A673 (cell line): ENCODE results near the gene MAP3K10.

Experiments
- EZH2 ChIP-seq: fragments of 200-600 bp; sonication (generic); IDR thresholded peaks from 2 replicates; pipeline ENCODE4 v1.6.1; 2017; ENCODE audit warnings: borderline replicate concordance, low read depth, mild to moderate bottlenecking, mixed read lengths, antibody characterized with exemption, low read length; ENCODE audit not compliant: poor library complexity, severe bottlenecking
- TF ChIP-seq, protein P1 (sequence below): fragments of 300-800, 200-600 bp; sonication (generic); conservative IDR thresholded peaks from 2 replicates; pipeline ENCODE4 v1.5.1; 2017; ENCODE audit warnings: low read depth, mild to moderate bottlenecking, antibody characterized with exemption, low read length, moderate library complexity, mixed read lengths

DNA sequence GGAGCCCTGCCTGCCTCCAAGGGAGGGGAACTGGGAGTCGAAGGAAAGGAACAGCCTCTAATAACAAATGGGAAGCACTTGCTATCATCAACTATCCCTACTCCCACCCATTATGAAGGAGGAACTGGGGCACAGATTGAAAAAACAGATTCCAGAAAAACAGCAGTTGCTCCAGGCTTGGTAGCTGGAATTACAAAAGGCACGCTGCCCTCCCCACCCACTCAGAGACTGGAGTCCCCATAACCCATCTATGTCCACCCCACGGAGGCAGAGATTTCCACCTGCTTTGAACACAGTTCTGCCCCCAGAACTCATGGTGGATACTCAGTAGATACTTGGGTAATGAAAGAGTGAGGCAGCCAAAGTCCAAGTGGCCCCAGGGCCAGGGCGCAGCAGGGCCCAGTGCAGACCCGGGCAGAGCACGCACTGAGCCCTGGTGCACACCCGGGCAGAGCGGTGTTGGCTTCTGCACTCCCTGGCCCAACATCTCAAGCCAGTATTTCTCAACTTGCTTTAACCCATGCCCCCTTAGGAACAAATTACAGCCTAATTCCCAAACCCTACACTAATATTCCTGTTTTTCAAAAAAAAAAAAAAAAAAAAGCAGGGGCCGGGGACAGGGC lies 54.4 kb downstream of the MAP3K10 start:
- no peak for TF ChIP-seq EZH2
- TF ChIP-seq, protein P1, sequence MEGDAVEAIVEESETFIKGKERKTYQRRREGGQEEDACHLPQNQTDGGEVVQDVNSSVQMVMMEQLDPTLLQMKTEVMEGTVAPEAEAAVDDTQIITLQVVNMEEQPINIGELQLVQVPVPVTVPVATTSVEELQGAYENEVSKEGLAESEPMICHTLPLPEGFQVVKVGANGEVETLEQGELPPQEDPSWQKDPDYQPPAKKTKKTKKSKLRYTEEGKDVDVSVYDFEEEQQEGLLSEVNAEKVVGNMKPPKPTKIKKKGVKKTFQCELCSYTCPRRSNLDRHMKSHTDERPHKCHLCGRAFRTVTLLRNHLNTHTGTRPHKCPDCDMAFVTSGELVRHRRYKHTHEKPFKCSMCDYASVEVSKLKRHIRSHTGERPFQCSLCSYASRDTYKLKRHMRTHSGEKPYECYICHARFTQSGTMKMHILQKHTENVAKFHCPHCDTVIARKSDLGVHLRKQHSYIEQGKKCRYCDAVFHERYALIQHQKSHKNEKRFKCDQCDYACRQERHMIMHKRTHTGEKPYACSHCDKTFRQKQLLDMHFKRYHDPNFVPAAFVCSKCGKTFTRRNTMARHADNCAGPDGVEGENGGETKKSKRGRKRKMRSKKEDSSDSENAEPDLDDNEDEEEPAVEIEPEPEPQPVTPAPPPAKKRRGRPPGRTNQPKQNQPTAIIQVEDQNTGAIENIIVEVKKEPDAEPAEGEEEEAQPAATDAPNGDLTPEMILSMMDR = no peak
